Activated CD4-positive, alpha-beta memory T cell treated with anti-CD3 and anti-CD28 coated beads, Interleukin-2, amount 10 ng/mL, durations not matched to agents 7 days and 5 days (primary cell): ENCODE measurements around the gene PDGFA. TPM values are rescaled to one million over a fixed set of nuclear protein-coding genes. Genes with fewer than 3 reads are reported as not detected.

Experiments
- CTCF ChIA-PET: fragments of 350-600 bp; sonication (Branson Sonifier 250); formaldehyde crosslinking; loops from one replicate; lab custom pipeline; 2021; ENCODE audit warnings: antibody characterized with exemption, inconsistent platforms; lab: Charles Lee
- POLR2A ChIA-PET: fragments of 350-600 bp; sonication (Branson Sonifier 250); formaldehyde crosslinking; loops from one replicate; lab custom pipeline; 2021; ENCODE audit warnings: antibody characterized with exemption; lab: Charles Lee
- DNase-seq: peaks from one replicate; pipeline ENCODE4 v3.0.0-alpha.2; 2020
- H3K27ac Mint-ChIP-seq: one replicate; pipeline ENCODE4 v1.8.0; 2021; ENCODE audit warnings: mild to moderate bottlenecking, mixed read lengths
- H3K27me3 Mint-ChIP-seq: one replicate; pipeline ENCODE4 v1.8.0; 2021; ENCODE audit warnings: mixed read lengths
- H3K36me3 Mint-ChIP-seq: one replicate; pipeline ENCODE4 v1.8.0; 2021; ENCODE audit warnings: low read depth, mixed read lengths
- H3K4me1 Mint-ChIP-seq: one replicate; pipeline ENCODE4 v1.8.0; 2021; ENCODE audit warnings: mixed read lengths
- H3K4me3 Mint-ChIP-seq: one replicate; pipeline ENCODE4 v1.8.0; 2021; ENCODE audit warnings: mild to moderate bottlenecking, mixed read lengths
- H3K9me3 Mint-ChIP-seq: one replicate; pipeline ENCODE4 v1.8.0; 2021; ENCODE audit warnings: mixed read lengths
- total RNA-seq, 2 experiments: library from RNA; stranded (reverse); gene quantifications; one replicate each; pipeline ENCODE4 v1.2.3, GENCODE V29; 2021

The PDGFA gene
- total RNA-seq, 2 experiments from 2014 or later = 0.70 to 0.73 TPM

- no peak for DNase-seq
- Mint-ChIP-seq H3K9me3 (peaks cover 17% of the 10 kb centered on the region), H3K36me3 (peaks cover 6% of the 10 kb centered on the region), H3K27ac (no peak overlapping the region), H3K27me3 (no peaks in the 10 kb centered on the region), H3K4me1 (peaks cover 2% of the 10 kb centered on the region), H3K4me3 (no peak overlapping the region)
- ChIA-PET CTCF (no interaction called here), POLR2A (no interaction called here)
Observed at GRCh38 chr7:465710-466400, 53.8 kb downstream of the PDGFA start.

GRCh38 chr7:464454-465401 lies 54.9 kb downstream of the PDGFA start:
- CTCF ChIA-PET = no interaction called here
- peaks cover 2% of the 10 kb centered on the region for H3K4me1 Mint-ChIP-seq
- H3K36me3 Mint-ChIP-seq = peaks cover 6% of the 10 kb centered on the region
- DNase-seq = no peak
- H3K27me3 Mint-ChIP-seq = no peaks in the 10 kb centered on the region
- POLR2A ChIA-PET = no interaction called here
- peaks cover 17% of the 10 kb centered on the region for H3K9me3 Mint-ChIP-seq
- no peak overlapping the region for H3K4me3 Mint-ChIP-seq
- no peak overlapping the region for H3K27ac Mint-ChIP-seq

DNA sequence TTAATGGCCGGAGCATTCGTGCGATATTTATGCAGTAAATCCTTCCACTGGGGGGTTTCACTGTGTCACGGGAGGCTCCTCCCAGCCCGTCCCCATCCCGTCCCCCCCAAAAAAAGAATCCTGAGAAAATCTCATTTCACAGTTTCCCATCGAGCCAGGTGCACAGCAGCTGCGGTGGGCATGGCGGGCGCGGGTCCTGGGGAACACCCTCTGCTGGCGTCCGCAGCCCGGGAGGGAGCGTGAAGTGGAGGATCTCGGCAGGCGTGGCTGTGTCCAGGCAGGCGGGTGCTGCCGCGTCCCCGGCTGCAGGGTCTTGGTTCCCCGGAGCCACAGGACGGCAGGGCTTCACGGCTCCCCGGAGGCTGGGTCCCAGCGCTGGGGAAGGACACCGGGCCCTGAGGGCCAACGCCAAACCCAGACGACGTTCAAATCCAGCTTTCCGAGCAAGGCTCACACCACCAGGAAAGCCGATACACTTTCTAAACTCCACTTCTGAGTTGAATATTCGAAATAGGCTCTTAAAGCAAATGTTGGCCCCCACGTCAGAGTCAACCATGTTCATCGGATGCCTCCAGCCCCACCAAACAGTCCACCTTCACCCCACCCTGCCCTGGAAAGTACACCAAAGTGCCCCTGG lies 55.7 kb downstream of the PDGFA start:
- Mint-ChIP-seq H3K27me3 (no peaks in the 10 kb centered on the region), H3K9me3 (peaks cover 17% of the 10 kb centered on the region), H3K4me3 (no peak overlapping the region), H3K27ac (no peak overlapping the region), H3K36me3 (peaks cover 6% of the 10 kb centered on the region), H3K4me1 (peaks cover 2% of the 10 kb centered on the region)
- ChIA-PET POLR2A (no interaction called here), CTCF (no interaction called here)
- no peak for DNase-seq

DNA sequence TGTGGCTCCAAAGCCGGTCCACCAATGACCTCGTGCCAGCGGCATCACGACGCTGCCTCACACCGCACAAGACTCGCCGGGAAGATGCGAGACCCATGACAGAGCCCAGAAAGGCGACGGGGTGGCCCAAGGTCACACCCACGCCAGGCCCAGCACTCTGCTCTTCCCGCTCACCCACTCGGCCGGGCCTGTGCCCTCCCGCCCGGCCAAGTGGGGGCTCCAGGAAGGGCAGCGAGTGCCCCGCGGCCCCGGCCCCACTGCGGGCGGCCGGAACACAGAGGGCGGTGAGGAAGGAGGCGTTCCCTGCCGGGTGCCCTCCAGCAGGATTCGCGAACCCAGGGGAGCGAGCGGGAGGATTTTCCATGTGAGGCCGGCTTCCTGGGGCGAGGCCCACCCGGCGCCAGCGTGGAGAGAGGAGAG lies 56.3 kb downstream of the PDGFA start:
- H3K27me3 Mint-ChIP-seq = no peaks in the 10 kb centered on the region

GRCh38 chr7:462173-463103 lies 57.2 kb downstream of the PDGFA start:
- ChIA-PET POLR2A (no interaction called here), CTCF (no interaction called here)
- H3K36me3 Mint-ChIP-seq = no peaks in the 10 kb centered on the region
- no peak for DNase-seq
- no peaks in the 10 kb centered on the region for H3K4me1 Mint-ChIP-seq
- H3K9me3 Mint-ChIP-seq = peaks cover 5% of the 10 kb centered on the region
- no peak overlapping the region for H3K4me3 Mint-ChIP-seq
- no peaks in the 10 kb centered on the region for H3K27me3 Mint-ChIP-seq
- no peak overlapping the region for H3K27ac Mint-ChIP-seq

More for the DNA sequence above, 56.3 kb downstream of the PDGFA start:
- H3K36me3 Mint-ChIP-seq = peaks cover 6% of the 10 kb centered on the region
- CTCF ChIA-PET = no interaction called here
- POLR2A ChIA-PET = no interaction called here
- H3K9me3 Mint-ChIP-seq = peaks cover 14% of the 10 kb centered on the region
- no peak for DNase-seq
- peaks cover 2% of the 10 kb centered on the region for H3K4me1 Mint-ChIP-seq
- no peak overlapping the region for H3K27ac Mint-ChIP-seq
- no peak overlapping the region for H3K4me3 Mint-ChIP-seq

DNA sequence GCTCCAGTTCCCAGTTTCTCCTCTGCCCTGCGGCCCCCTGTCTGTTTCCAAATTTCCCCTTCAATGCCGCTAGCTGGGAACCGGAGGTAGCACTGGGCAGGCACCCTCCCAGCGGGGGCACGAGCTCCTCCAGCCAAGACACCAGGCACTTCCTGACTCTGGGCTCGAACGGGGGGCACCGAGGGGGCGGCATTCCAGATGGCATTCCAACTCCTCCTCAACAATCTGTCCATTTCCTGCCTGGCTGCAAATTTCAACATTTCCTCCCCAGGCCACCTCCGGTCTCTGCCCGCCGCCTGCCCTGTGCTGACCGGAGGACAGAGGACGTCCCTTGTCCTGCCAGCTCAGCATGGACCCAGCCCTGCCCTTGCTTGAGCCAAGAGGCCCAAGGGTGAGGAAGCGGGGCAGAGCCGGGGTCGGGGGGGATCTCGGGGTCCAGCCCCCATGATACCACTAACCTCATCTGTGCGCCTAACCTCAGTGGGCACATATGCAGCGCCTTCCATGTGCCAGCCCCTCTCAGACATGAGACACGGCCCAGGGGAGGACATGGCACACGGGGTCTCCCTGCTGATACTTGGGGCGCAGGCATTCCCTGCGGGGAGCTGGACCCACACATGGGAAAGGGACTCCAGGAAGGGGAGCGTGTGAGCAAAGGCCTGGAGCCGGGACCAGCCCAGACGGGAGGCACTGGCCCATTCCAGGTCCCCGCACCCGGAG lies 58.0 kb downstream of the PDGFA start:
- no peaks in the 10 kb centered on the region for H3K27me3 Mint-ChIP-seq
- no peaks in the 10 kb centered on the region for H3K4me1 Mint-ChIP-seq
- H3K27ac Mint-ChIP-seq = no peak overlapping the region
- CTCF ChIA-PET = no interaction called here
- no peaks in the 10 kb centered on the region for H3K36me3 Mint-ChIP-seq
- DNase-seq = no peak
- POLR2A ChIA-PET = no interaction called here
- H3K9me3 Mint-ChIP-seq = no peaks in the 10 kb centered on the region
- H3K4me3 Mint-ChIP-seq = no peak overlapping the region

DNA sequence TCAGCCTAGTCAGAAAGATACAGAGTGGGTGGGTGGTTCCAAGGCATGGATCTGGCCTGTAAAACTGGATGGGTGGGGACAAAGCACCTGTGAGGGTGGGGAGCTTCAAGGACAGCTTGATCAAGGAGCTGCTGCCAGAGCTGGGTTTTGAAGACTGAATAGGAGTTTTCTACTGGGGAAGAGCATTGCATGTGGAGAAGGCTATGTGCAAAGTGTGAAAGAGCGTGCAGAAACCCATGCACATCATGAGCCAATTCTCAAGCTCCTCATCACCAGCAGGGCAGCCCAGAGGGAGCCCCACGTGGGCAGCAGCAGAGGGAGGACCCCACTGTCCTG lies 58.6 kb downstream of the PDGFA start:
- no peak for DNase-seq
- POLR2A ChIA-PET = no interaction called here
- no peaks in the 10 kb centered on the region for H3K9me3 Mint-ChIP-seq
- no peaks in the 10 kb centered on the region for H3K4me1 Mint-ChIP-seq
- CTCF ChIA-PET = no interaction called here
- H3K36me3 Mint-ChIP-seq = no peaks in the 10 kb centered on the region
- H3K4me3 Mint-ChIP-seq = no peak overlapping the region
- H3K27ac Mint-ChIP-seq = no peak overlapping the region
- H3K27me3 Mint-ChIP-seq = no peaks in the 10 kb centered on the region

- Mint-ChIP-seq H3K4me1 (no peaks in the 10 kb centered on the region), H3K36me3 (no peaks in the 10 kb centered on the region), H3K9me3 (no peaks in the 10 kb centered on the region), H3K4me3 (no peak overlapping the region), H3K27ac (no peak overlapping the region), H3K27me3 (no peaks in the 10 kb centered on the region)
- ChIA-PET CTCF (no interaction called here), POLR2A (no interaction called here)
- no peak for DNase-seq
Observed at GRCh38 chr7:460374-461116, 59.1 kb downstream of the PDGFA start.

DNA sequence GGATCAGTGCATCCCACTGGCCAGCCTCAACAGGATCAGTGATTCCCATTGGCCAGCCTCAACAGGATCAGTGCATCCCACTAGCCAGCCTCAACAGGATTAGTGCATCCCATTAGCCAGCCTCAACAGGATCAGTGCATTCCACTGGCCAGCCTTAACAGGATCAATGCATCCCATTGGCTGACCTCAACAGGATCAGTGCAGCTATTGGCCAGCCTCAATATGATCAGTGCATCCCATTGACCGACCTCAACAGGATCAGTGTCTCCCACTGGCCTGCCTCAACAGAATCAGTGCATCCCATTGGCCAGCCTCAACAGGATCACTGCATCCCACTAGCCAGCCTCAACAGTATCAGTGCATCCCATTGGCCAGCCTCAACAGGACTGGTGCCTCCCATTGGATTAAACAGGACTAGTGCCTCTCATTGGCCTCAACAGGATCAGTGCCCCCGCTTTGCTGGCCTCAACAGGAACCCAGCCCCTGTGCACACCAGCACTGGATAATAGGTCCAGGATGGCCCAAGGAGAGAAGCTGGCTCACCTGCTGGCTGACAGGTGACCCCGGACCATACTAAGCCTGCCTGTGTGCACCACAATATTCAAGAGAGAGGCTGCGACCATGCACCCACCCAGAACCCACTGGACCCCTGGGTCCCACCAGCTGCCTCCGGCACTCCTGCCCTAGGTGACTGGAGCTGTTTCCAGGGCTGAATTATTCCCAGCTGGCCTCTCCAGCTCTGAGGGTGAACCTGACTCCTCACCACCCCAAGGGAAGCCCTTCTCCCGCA lies 59.9 kb downstream of the PDGFA start:
- ChIA-PET POLR2A (no interaction called here), CTCF (no interaction called here)
- Mint-ChIP-seq H3K4me3 (no peak overlapping the region), H3K4me1 (no peaks in the 10 kb centered on the region), H3K27me3 (no peaks in the 10 kb centered on the region), H3K36me3 (no peaks in the 10 kb centered on the region), H3K27ac (no peak overlapping the region), H3K9me3 (no peaks in the 10 kb centered on the region)
- no peak for DNase-seq

DNA sequence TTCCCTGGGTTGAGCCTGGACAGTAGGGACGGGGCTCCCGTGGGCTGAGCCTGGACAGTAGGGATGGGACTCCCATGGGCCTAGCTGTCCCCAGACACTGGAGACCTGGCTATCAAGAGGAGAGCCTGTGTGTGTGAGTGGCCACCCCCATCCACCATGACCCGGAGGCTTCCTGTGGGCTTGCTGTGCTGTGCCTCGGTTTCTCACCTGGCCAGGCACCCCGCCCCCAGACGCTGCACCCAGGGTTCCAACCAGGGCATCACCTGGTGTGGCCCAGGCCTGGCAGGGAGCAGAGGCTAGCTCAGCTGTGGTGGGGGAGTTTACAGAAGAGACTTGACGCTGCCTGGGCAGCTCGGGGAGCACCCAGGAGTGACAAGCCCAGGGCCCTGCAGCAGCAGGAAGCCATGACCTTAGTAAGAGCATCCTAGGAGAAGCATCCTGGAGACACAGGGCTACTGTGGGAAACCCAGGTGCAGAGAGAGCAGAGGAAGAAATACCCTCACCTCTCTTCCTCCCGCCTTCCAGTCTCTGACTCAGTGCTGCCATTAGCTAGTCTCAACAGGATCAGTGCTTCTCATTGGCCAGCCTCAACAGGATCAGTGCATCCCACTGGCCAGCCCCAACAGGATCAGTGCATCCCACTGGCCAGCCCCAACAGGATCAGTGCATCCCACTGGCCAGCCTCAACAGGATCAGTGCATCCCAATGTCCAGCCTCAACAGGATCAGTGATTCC lies 61.0 kb downstream of the PDGFA start:
- CTCF ChIA-PET = no interaction called here
- no peaks in the 10 kb centered on the region for H3K36me3 Mint-ChIP-seq

More for the DNA sequence above, 61.0 kb downstream of the PDGFA start:
- Mint-ChIP-seq H3K4me3 (no peak overlapping the region), H3K27ac (no peak overlapping the region), H3K27me3 (no peaks in the 10 kb centered on the region), H3K9me3 (no peaks in the 10 kb centered on the region), H3K4me1 (no peaks in the 10 kb centered on the region)
- DNase-seq = no peak
- POLR2A ChIA-PET = no interaction called here
